IMR-90 (cell line): Measurements from ENCODE around the gene LOXL3. TPM values are rescaled to one million over a fixed set of nuclear protein-coding genes. Genes with fewer than 3 reads are reported as not detected.

Experiments
- ATAC-seq: fragments of 200-7000 bp; cut with Tn5 transposase; 2 replicates; pipeline ENCODE4 v1.9.1; 2020; ENCODE audit warnings: low read depth, mild to moderate bottlenecking, moderate library complexity
- BruUV-seq: library from RNA; stranded (reverse); fragments of 400-500 nt; replicated peaks from 2 replicates; lab custom pipeline; 2021; lab: Mats Ljungman, UMichigan
- CTCF ChIA-PET: fragments of 300-600 bp; formaldehyde crosslinking; extraction: SDS; loops from one replicate; lab custom pipeline; 2021; ENCODE audit warnings: antibody characterized with exemption; lab: Yijun Ruan, JAX
- POLR2A ChIA-PET: fragments of 300-600 bp; sonication (Branson Sonifier 250); formaldehyde crosslinking; loops from one replicate; lab custom pipeline; 2022; ENCODE audit warnings: antibody characterized with exemption; ENCODE audit not compliant: unreplicated experiment; lab: Charles Lee
- DNase-seq: peaks from one replicate; pipeline ENCODE4 v3.0.0; 2013
- H2AFZ ChIP-seq: replicated peaks from 2 replicates; pipeline ENCODE3; 2013; ENCODE audit warnings: low read length, mild to moderate bottlenecking; ENCODE audit not compliant: poor library complexity
- H2AK5ac ChIP-seq: 2 replicates; pipeline ENCODE4 v1.6.1; 2013; ENCODE audit warnings: low read depth, low read length, inconsistent platforms
- H2AK9ac ChIP-seq: replicated peaks from 2 replicates; pipeline ENCODE3; 2013; ENCODE audit warnings: mild to moderate bottlenecking, low read depth, low read length, moderate library complexity; ENCODE audit not compliant: poor library complexity
- H2BK120ac ChIP-seq: 2 replicates; pipeline ENCODE4 v1.6.1; 2013; ENCODE audit warnings: low read depth, low read length, inconsistent platforms
- H2BK15ac ChIP-seq: 3 replicates; pipeline ENCODE4 v1.6.1; 2013; ENCODE audit warnings: low read depth, low read length, inconsistent platforms
- H2BK20ac ChIP-seq: 2 replicates; pipeline ENCODE4 v1.6.1; 2013; ENCODE audit warnings: low read depth, mild to moderate bottlenecking, inconsistent platforms, low read length, moderate library complexity
- H2BK5ac ChIP-seq: 2 replicates; pipeline ENCODE4 v1.6.1; 2013; ENCODE audit warnings: mild to moderate bottlenecking, low read depth, low read length, inconsistent platforms; ENCODE audit not compliant: poor library complexity, severe bottlenecking
- H3K14ac ChIP-seq: replicated peaks from 2 replicates; pipeline ENCODE4 v1.6.1; 2013; ENCODE audit warnings: low read depth, low read length, inconsistent platforms
- H3K18ac ChIP-seq: 2 replicates; pipeline ENCODE4 v1.6.1; 2013; ENCODE audit warnings: low read depth, low read length, control low read depth
- H3K23ac ChIP-seq: 2 replicates; pipeline ENCODE4 v1.6.1; 2013; ENCODE audit warnings: low read depth, low read length, inconsistent platforms
- H3K27ac ChIP-seq: 2 replicates; pipeline ENCODE4 v1.5.1; 2013; ENCODE audit warnings: mild to moderate bottlenecking, control low read depth, low read length; ENCODE audit not compliant: insufficient read depth
- H3K27me3 ChIP-seq: 2 replicates; pipeline ENCODE4 v1.6.1; 2013; ENCODE audit warnings: low read length; ENCODE audit not compliant: control insufficient read depth, insufficient read depth
- H3K36me3 ChIP-seq: 2 replicates; pipeline ENCODE4 v1.6.1; 2013; ENCODE audit warnings: low read length, mixed read lengths; ENCODE audit not compliant: control insufficient read depth, insufficient read depth
- H3K4ac ChIP-seq: 2 replicates; pipeline ENCODE4 v1.6.1; 2013; ENCODE audit warnings: low read depth, low read length, inconsistent platforms
- H3K4me1 ChIP-seq: 2 replicates; pipeline ENCODE4 v1.6.1; 2013; ENCODE audit warnings: low read length, mixed read lengths; ENCODE audit not compliant: control insufficient read depth, insufficient read depth
- H3K4me2 ChIP-seq: 2 replicates; pipeline ENCODE4 v1.6.1; 2013; ENCODE audit warnings: low read depth, mild to moderate bottlenecking, control low read depth, low read length, moderate library complexity
- H3K4me3 ChIP-seq: 2 replicates; pipeline ENCODE4 v1.5.1; 2013; ENCODE audit warnings: low read depth, mild to moderate bottlenecking, control low read depth, low read length, moderate library complexity; ENCODE audit not compliant: insufficient read depth
- H3K56ac ChIP-seq: 2 replicates; pipeline ENCODE4 v1.6.1; 2013; ENCODE audit warnings: low read length, inconsistent platforms; ENCODE audit not compliant: insufficient read depth; ENCODE audit errors: extremely low read depth
- H3K79me1 ChIP-seq, 2 experiments: 2 replicates each; pipeline ENCODE4 v1.6.1; 2013; ENCODE audit warnings: low read length in 2 of 2, inconsistent platforms in 1 of 2, low read depth in 1 of 2
- H3K9ac ChIP-seq: 2 replicates; pipeline ENCODE4 v1.6.1; 2013; ENCODE audit warnings: low read depth, low read length, control low read depth
- H3K9me1 ChIP-seq: 2 replicates; pipeline ENCODE4 v1.6.1; 2013; ENCODE audit warnings: low read length, inconsistent platforms; ENCODE audit not compliant: insufficient read depth
- H3K9me3 ChIP-seq: 2 replicates; pipeline ENCODE4 v1.6.1; 2013; ENCODE audit warnings: low read length; ENCODE audit not compliant: control insufficient read depth, insufficient read depth
- H4K20me1 ChIP-seq: 2 replicates; pipeline ENCODE4 v1.6.1; 2013; ENCODE audit warnings: low read length, inconsistent platforms; ENCODE audit not compliant: insufficient read depth
- H4K5ac ChIP-seq: 2 replicates; pipeline ENCODE4 v1.6.1; 2013; ENCODE audit warnings: mild to moderate bottlenecking, low read depth, low read length, control low read depth
- H4K8ac ChIP-seq, 2 experiments: 2 replicates each; pipeline ENCODE4 v1.6.1; 2013; ENCODE audit warnings: low read depth in 2 of 2, low read length in 2 of 2, control low read depth in 1 of 2, inconsistent platforms in 1 of 2
- H4K91ac ChIP-seq: 2 replicates; pipeline ENCODE4 v1.6.1; 2013; ENCODE audit warnings: low read depth, low read length, inconsistent platforms; ENCODE audit not compliant: insufficient read depth
- BHLHE40 ChIP-seq: fragments of 150-350 bp; IDR thresholded peaks from 2 replicates; pipeline ENCODE4 v1.6.1; 2016; ENCODE audit warnings: mild to moderate bottlenecking, low read depth, low read length
- CHD1 ChIP-seq: IDR thresholded peaks from 2 replicates; pipeline ENCODE4 v1.6.1; 2012; ENCODE audit warnings: low read depth, low read length, improper control_type of control experiment
- CTCF ChIP-seq: conservative IDR thresholded peaks from 2 replicates; pipeline ENCODE4 v1.5.1; 2012; ENCODE audit warnings: mild to moderate bottlenecking, low read depth, low read length, improper control_type of control experiment
- ELK1 ChIP-seq: fragments of 150-350 bp; IDR thresholded peaks from 2 replicates; pipeline ENCODE4 v1.6.1; 2016; ENCODE audit warnings: low read depth, mild to moderate bottlenecking, low read length, moderate library complexity, borderline replicate concordance
- FOS ChIP-seq: fragments of 150-350 bp; IDR thresholded peaks from 2 replicates; pipeline ENCODE4 v1.6.1; 2016; ENCODE audit warnings: low read depth, low read length
- MAFK ChIP-seq: IDR thresholded peaks from 2 replicates; pipeline ENCODE4 v1.6.1; 2012; ENCODE audit warnings: low read depth, low read length, improper control_type of control experiment
- MAZ ChIP-seq: IDR thresholded peaks from 2 replicates; pipeline ENCODE4 v1.6.1; 2012; ENCODE audit warnings: low read depth, mild to moderate bottlenecking, low read length, improper control_type of control experiment, moderate library complexity, borderline replicate concordance
- POLR2A ChIP-seq: IDR thresholded peaks from 2 replicates; pipeline ENCODE4 v1.6.1; 2012; ENCODE audit warnings: mild to moderate bottlenecking, low read depth, low read length
- RAD21 ChIP-seq: IDR thresholded peaks from 2 replicates; pipeline ENCODE4 v1.6.1; 2012; ENCODE audit warnings: low read length, improper control_type of control experiment
- RCOR1 ChIP-seq: IDR thresholded peaks from 2 replicates; pipeline ENCODE4 v1.6.1; 2012; ENCODE audit warnings: mild to moderate bottlenecking, low read length, improper control_type of control experiment; ENCODE audit not compliant: insufficient replicate concordance
- RFX5 ChIP-seq: IDR thresholded peaks from 2 replicates; pipeline ENCODE4 v1.8.0; 2012; ENCODE audit warnings: low read depth, mild to moderate bottlenecking, low read length, moderate library complexity
- SMC3 ChIP-seq: fragments of 150-350 bp; IDR thresholded peaks from 2 replicates; pipeline ENCODE4 v1.6.1; 2016; ENCODE audit warnings: low read depth, mild to moderate bottlenecking, antibody characterized with exemption, low read length, moderate library complexity
- USF2 ChIP-seq: fragments of 150-350 bp; IDR thresholded peaks from 2 replicates; pipeline ENCODE4 v1.6.1; 2017; ENCODE audit warnings: mild to moderate bottlenecking, antibody characterized with exemption, low read length, low read depth
- WGBS, 2 experiments: methylation state at CpG; one replicate each; pipeline versions ENCODE4 v1.1.5 to v1.1.7; 2013; ENCODE audit warnings: missing lambda C conversion rate in 2 of 2; ENCODE audit not compliant: insufficient read length in 1 of 2; ENCODE audit errors: extremely low coverage in 2 of 2; 5-methylcytosine and 5-hydroxymethylcytosine counted together
- dilution Hi-C: fragments of 300-500 bp; cut with HindIII; formaldehyde crosslinking; loops from one replicate; pipeline ENCODE4 v1.14.3; 2018; ENCODE audit warnings: low sequenced_read_pairs; ENCODE audit not compliant: unreplicated experiment
- in situ Hi-C: fragments of 300-500 bp; cut with MboI; formaldehyde crosslinking; loops from 3 replicates; pipeline ENCODE4 v1.14.3; 2019; ENCODE audit warnings: low sequenced_read_pairs, inconsistent platforms, mixed read lengths
- intact Hi-C: fragments of 100-400 bp; cut with micrococcal nuclease; formaldehyde crosslinking; loops from 2 replicates; pipeline ENCODE4 v1.10.0; 2022
- polyA plus RNA-seq, 3 experiments: library from polyadenylated mRNA; depleted of rRNA; stranded (reverse); fragments of >200 nt; gene quantifications; 2 replicates each; pipeline ENCODE4 v1.2.3, GENCODE V29; 2012; ENCODE audit warnings: low replicate concordance in 1 of 3
- total RNA-seq: library from RNA; depleted of rRNA; stranded (reverse); fragments of >200 nt; gene quantifications from 2 replicates; pipeline ENCODE4 v1.2.3, GENCODE V29; 2012

The LOXL3 gene
- total and polyA plus RNA-seq, 2 of the 4 experiments (the other 2 are of a cell fraction) = 17.9 to 23.4 TPM

DNA sequence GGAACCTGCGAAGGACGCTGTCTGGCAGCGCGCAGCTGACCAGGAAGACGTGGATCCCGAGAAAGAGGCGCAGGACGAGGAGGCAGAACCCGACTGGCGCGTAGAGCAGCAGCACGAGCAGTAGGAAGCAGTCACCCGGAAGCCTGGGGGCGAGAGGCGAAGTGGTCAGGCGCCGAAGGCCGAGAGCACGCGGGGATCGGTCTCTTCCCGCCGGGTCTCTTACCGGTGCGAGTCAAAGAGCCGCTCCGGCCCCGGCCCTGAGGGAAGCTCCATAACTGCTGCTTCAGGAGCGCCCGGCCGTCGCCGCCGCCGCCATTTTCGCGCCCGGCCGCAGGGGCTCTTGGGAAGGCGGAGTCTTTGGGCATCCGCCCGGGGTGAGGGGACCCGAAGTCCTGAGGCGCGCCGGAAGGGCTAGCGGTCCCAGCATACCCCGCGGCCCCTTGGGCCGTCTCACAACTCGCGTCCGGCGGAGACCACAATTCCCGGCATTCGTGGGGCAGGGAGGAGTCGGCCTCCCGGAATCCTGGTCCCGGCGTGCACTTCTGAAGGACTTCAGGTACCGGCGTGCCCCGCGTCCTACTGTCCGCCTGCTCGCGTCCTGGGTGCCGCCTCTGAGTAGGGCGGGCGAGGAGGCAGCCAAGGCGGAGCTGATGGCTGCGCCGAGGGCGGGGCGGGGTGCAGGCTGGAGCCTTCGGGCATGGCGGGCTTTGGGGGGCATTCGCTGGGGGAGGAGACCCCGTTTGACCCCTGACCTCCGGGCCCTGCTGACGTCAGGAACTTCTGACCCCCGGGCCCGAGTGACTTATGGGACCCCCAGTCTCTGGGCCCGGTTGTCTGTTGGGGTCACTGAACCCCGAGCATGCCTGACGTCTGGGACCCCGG lies 24.1 kb downstream of the LOXL3 start, which contains the start of the genes AUP1 and HTRA2:
AUP1 (minus strand) TSS at position 350 of the 882 bp plus-strand sequence; CDS start at position 273, 77 bp downstream.
HTRA2 (plus strand) TSS at position 577 of the 882 bp plus-strand sequence; CDS start at position 651, 74 bp downstream.
- peak; percentile 99 for DNase-seq
- Histone ChIP-seq H2AFZ (peak within 1 kb of the TSS; percentile 99), H3K23ac (peak within 1 kb of the TSS; percentile 92), H3K4me2 (peak within 1 kb of the TSS; percentile 95), H2BK120ac (peak within 1 kb of the TSS; percentile 77), H4K20me1 (peaks cover 13% of the 10 kb centered on the region), H2AK9ac (peak within 1 kb of the TSS; percentile 100), H3K56ac (peak within 1 kb of the TSS; percentile 92), H2BK5ac (peak within 1 kb of the TSS; percentile 88), H3K79me1 (peaks cover 32 to 57% of the 10 kb centered on the region in 2 experiments), H3K9me3 (no peaks in the 10 kb centered on the region), H4K91ac (peak within 1 kb of the TSS; percentile 79), H3K14ac (peak within 1 kb of the TSS; percentile 97), H4K5ac (peak within 1 kb of the TSS; percentile 55), H3K9ac (peak within 1 kb of the TSS; percentile 93), H3K27ac (peak within 1 kb of the TSS; percentile 85), H3K9me1 (peaks cover 19% of the 10 kb centered on the region), H2BK15ac (peak within 1 kb of the TSS; percentile 10; the same call in 1 of the 3 replicates), H3K4ac (peak within 1 kb of the TSS; percentile 90), H4K8ac (peak within 1 kb of the TSS; percentile 78 to 95), H3K36me3 (peaks cover 44% of the 10 kb centered on the region), H3K18ac (peak within 1 kb of the TSS; percentile 9), H3K27me3 (no peaks in the 10 kb centered on the region), H2BK20ac (no peak within 1 kb of the TSS; the same call in 1 of the 2 replicates), H2AK5ac (peak within 1 kb of the TSS; percentile 96), H3K4me3 (peak within 1 kb of the TSS; percentile 93), H3K4me1 (peaks cover 12% of the 10 kb centered on the region)
- in situ Hi-C loops (no loop called here), dilution Hi-C loops (no loop called here), intact Hi-C loops (loop anchor here (1.0 to 2.0 kb wide), 3 partner anchors 46 to 58 kb away; partner anchors contain the start of gene TTC31)
- ChIA-PET POLR2A (interaction anchor here (0.5 to 0.6 kb wide), 2 partner anchors 56 to 121 kb away, joined by 4 read pairs; no protein-coding TSS in a partner anchor), CTCF (interaction anchor here (0.6 kb wide), 1 partner anchor 55 kb away, joined by 4 read pairs; no protein-coding TSS in a partner anchor)
- no TSS peak for BruUV-seq
- WGBS, 2 experiments = 0% methylated on average over 42 of the region's 87 CpGs; no CpG with 5 or more reads in 1 of the 2 experiments
- peak; percentile 93 for ATAC-seq
- TF ChIP-seq RAD21 (peak; percentile 6), CTCF (no peak), RCOR1 (no peak), BHLHE40 (0 out of 2 replicates have a peak, but pooled peaks have one; percentile 13), ELK1 (no peak), MAZ (peak; percentile 67; the same call in 1 of the 2 replicates), USF2 (no peak), POLR2A (peak; percentile 93), CHD1 (no peak), RFX5 (no peak), MAFK (no peak), SMC3 (no peak), FOS (no peak)
